ENCODE results near the gene HOXA9.

Gene HOXA9

GRCh38 chr7:27112955-27113949 is 52.1 kb downstream of the HOXA9 start:
- no peak for DNase-seq (ENCODE audit: low spot score)

Data from hematopoietic multipotent progenitor cell treated with erythropoietin and hydrocortisone succinate and interleukin-3 and kit ligand, for 15 days (in vitro differentiated cells).